PC-3 (cell line): Measurements from ENCODE around the gene KAZN. TPM values are rescaled to one million over a fixed set of nuclear protein-coding genes. Genes with fewer than 3 reads are reported as not detected.

Experiments used
- ATAC-seq: fragments of 200-7000 bp; cut with Tn5 transposase; 2 replicates; pipeline ENCODE4 v1.9.1; 2020; ENCODE audit warnings: mild to moderate bottlenecking, moderate library complexity
- BruUV-seq: library from RNA; stranded (reverse); fragments of 400-500 nt; replicated peaks from 2 replicates; lab custom pipeline; 2021; lab: Mats Ljungman, UMichigan
- CTCF ChIA-PET: fragments of 300-600 bp; sonication (Branson Sonifier 250); formaldehyde crosslinking; loops from one replicate; lab custom pipeline; 2022; ENCODE audit warnings: antibody characterized with exemption; lab: Charles Lee
- POLR2A ChIA-PET: fragments of 300-600 bp; sonication (Branson Sonifier 250); formaldehyde crosslinking; loops from one replicate; lab custom pipeline; 2022; ENCODE audit warnings: antibody characterized with exemption; ENCODE audit not compliant: unreplicated experiment; lab: Charles Lee
- DNase-seq: peaks from one replicate; pipeline ENCODE4 v3.0.0-alpha.2; 2015
- H2AFZ ChIP-seq: fragments of 300-600 bp; sonication (generic); 2 replicates; pipeline ENCODE4 v1.6.0; 2016; ENCODE audit warnings: antibody characterized with exemption, low read length
- H3F3A ChIP-seq: fragments of 300-600 bp; sonication (generic); one replicate; pipeline ENCODE4 v1.6.0; 2017; ENCODE audit warnings: antibody characterized with exemption, low read length, control low read depth, mild to moderate bottlenecking; ENCODE audit not compliant: unreplicated experiment
- H3K27ac ChIP-seq: fragments of 300-600 bp; sonication (generic); 2 replicates; pipeline ENCODE4 v1.5.1; 2016; ENCODE audit warnings: mild to moderate bottlenecking, low read length
- H3K27me3 ChIP-seq: fragments of 300-600 bp; sonication (generic); 2 replicates; pipeline ENCODE4 v1.6.1; 2016; ENCODE audit warnings: low read length, mixed read lengths
- H3K36me3 ChIP-seq: fragments of 300-600 bp; sonication (generic); 2 replicates; pipeline ENCODE4 v1.6.1; 2016; ENCODE audit warnings: low read depth, mixed run types, low read length, mixed read lengths
- H3K4me1 ChIP-seq: fragments of 300-600 bp; sonication (generic); 2 replicates; pipeline ENCODE4 v1.5.1; 2016; ENCODE audit warnings: low read length; ENCODE audit not compliant: insufficient read depth
- H3K4me2 ChIP-seq: fragments of 300-600 bp; sonication (generic); 2 replicates; pipeline ENCODE4 v1.6.0; 2016; ENCODE audit warnings: low read length
- H3K4me3 ChIP-seq: fragments of 300-600 bp; sonication (generic); 2 replicates; pipeline ENCODE4 v1.5.1; 2016; ENCODE audit warnings: mild to moderate bottlenecking, low read length, mixed read lengths
- H3K79me2 ChIP-seq: fragments of 300-600 bp; sonication (generic); 2 replicates; pipeline ENCODE4 v1.6.1; 2017; ENCODE audit warnings: low read length, mixed read lengths
- H3K9ac ChIP-seq: fragments of 300-600 bp; sonication (generic); 2 replicates; pipeline ENCODE4 v1.6.0; 2016; ENCODE audit warnings: mild to moderate bottlenecking, low read length
- H3K9me2 ChIP-seq: fragments of 300-600 bp; sonication (generic); replicated peaks from 2 replicates; pipeline ENCODE4 v1.6.1; 2016; ENCODE audit warnings: mixed run types, low read length, mixed read lengths
- H3K9me3 ChIP-seq: fragments of 300-600 bp; sonication (generic); 2 replicates; pipeline ENCODE4 v1.6.1; 2016; ENCODE audit warnings: low read length, mixed read lengths
- H4K20me1 ChIP-seq: fragments of 300-600 bp; sonication (generic); 2 replicates; pipeline ENCODE4 v1.6.1; 2016; ENCODE audit warnings: low read length, mixed read lengths
- CTCF ChIP-seq: fragments of 300-600 bp; sonication (generic); conservative IDR thresholded peaks from 2 replicates; pipeline ENCODE4 v1.5.1; 2017; ENCODE audit warnings: antibody characterized with exemption, low read depth, mild to moderate bottlenecking, low read length
- EZH2 ChIP-seq: fragments of 300-600 bp; sonication (generic); IDR thresholded peaks from one replicate; pipeline ENCODE4 v1.6.1; 2017; ENCODE audit warnings: antibody characterized with exemption, mild to moderate bottlenecking, low read length; ENCODE audit not compliant: unreplicated experiment
- EZH2phosphoT487 ChIP-seq: fragments of 300-600 bp; sonication (generic); IDR thresholded peaks from 2 replicates; pipeline ENCODE4 v1.6.1; 2018; ENCODE audit warnings: mild to moderate bottlenecking, antibody characterized with exemption, low read length, borderline replicate concordance
- intact Hi-C: fragments of 100-400 bp; cut with micrococcal nuclease; formaldehyde crosslinking; loops from 2 replicates; pipeline ENCODE4 v1.9.0; 2023
- total RNA-seq: library from RNA; depleted of rRNA; stranded (reverse); fragments of >200 nt; gene quantifications from 2 replicates; pipeline ENCODE4 v1.2.3, GENCODE V29; 2014

The KAZN gene
- total RNA-seq, 1 experiment from 2014 or later: 2.0 TPM

GRCh38 chr1:14827870-14828269 lies 229.4 kb downstream of the KAZN start:
- Histone ChIP-seq H2AFZ (no peak overlapping the region), H4K20me1 (no peaks in the 10 kb centered on the region), H3K9me3 (no peaks in the 10 kb centered on the region), H3K4me2 (no peak overlapping the region), H3K4me1 (peaks cover 2% of the 10 kb centered on the region; the same call in 1 of the 2 replicates), H3K9me2 (no peaks in the 10 kb centered on the region), H3K79me2 (no peaks in the 10 kb centered on the region), H3F3A (no peaks in the 10 kb centered on the region), H3K27me3 (no peaks in the 10 kb centered on the region), H3K36me3 (no peaks in the 10 kb centered on the region), H3K9ac (no peak overlapping the region), H3K4me3 (no peak overlapping the region), H3K27ac (no peak overlapping the region)
- intact Hi-C loops: no loop called here
- DNase-seq (no peak), ATAC-seq (no peak)
- TF ChIP-seq CTCF (no peak), EZH2phosphoT487 (no peak), EZH2 (no peak)
- POLR2A ChIA-PET: no interaction called here
- no TSS peak for BruUV-seq
- CTCF ChIA-PET: no interaction called here

DNA sequence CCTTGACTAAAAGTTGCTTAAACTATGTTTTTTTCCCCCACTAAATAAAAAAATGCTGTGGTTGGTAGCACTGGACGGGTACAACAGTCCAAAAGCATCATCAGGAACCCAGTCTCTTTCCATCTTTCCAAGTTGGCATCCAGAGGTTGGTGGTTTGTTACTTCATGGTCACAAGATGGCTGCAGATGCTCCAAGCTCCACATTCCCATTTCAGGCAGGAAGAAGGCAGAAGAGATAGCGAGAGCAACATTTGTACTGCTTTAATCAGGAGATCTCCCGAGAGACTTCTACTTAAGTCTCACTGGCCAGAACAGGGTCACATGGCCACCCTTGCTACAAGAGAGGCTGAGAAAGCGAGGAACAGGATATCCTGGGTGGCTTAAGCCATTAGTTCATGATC lies 230.2 kb downstream of the KAZN start:
- H3K4me3 ChIP-seq: no peak overlapping the region
- ATAC-seq: no peak
- no peaks in the 10 kb centered on the region for H3K9me3 ChIP-seq
- POLR2A ChIA-PET: no interaction called here
- DNase-seq: no peak
- no peak for TF ChIP-seq EZH2phosphoT487
- TF ChIP-seq CTCF: no peak
- no peak for TF ChIP-seq EZH2
- no peak overlapping the region for H3K9ac ChIP-seq
- no peaks in the 10 kb centered on the region for H3K36me3 ChIP-seq
- H3K9me2 ChIP-seq: no peaks in the 10 kb centered on the region
- H3K27ac ChIP-seq: no peak overlapping the region
- intact Hi-C loops: no loop called here
- no peak overlapping the region for H3K4me2 ChIP-seq
- H3K4me1 ChIP-seq: no peaks in the 10 kb centered on the region
- no TSS peak for BruUV-seq
- H3F3A ChIP-seq: no peaks in the 10 kb centered on the region
- H3K27me3 ChIP-seq: no peaks in the 10 kb centered on the region
- no peaks in the 10 kb centered on the region for H4K20me1 ChIP-seq
- no peak overlapping the region for H2AFZ ChIP-seq
- CTCF ChIA-PET: no interaction called here
- no peaks in the 10 kb centered on the region for H3K79me2 ChIP-seq

DNA sequence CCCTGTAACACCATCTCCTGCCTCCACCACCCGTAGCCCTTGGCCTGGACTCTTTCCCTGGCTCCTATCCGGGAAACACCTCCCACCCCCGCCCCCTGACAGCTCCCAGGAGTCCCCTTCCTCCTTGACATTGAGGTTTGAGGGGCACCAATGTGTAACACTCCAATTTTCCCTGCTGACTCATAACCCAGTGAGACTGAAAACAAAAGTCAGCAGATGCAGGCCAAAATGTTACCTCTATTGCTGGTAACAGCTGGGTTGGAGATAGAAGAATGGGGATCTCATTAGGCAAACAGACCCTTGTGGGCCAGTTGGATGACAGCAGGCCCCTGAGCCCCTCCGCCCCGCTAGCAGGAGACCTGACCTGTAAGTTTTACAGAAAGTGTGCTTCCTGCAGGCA lies 237.2 kb downstream of the KAZN start:
- ChIA-PET POLR2A (no interaction called here), CTCF (no interaction called here)
- Histone ChIP-seq H3K9ac (no peak overlapping the region), H3K27me3 (no peaks in the 10 kb centered on the region), H3K27ac (no peak overlapping the region), H4K20me1 (no peaks in the 10 kb centered on the region), H3K4me1 (no peaks in the 10 kb centered on the region), H3K4me3 (no peak overlapping the region), H3K79me2 (no peaks in the 10 kb centered on the region), H3K36me3 (no peaks in the 10 kb centered on the region), H3K9me3 (no peaks in the 10 kb centered on the region), H3K4me2 (no peak overlapping the region), H2AFZ (no peak overlapping the region), H3K9me2 (no peaks in the 10 kb centered on the region), H3F3A (no peaks in the 10 kb centered on the region)
- intact Hi-C loops: no loop called here
- BruUV-seq: no TSS peak
- no peak for ATAC-seq
- no peak for DNase-seq
- TF ChIP-seq EZH2 (no peak), EZH2phosphoT487 (no peak), CTCF (no peak)
